IPS-20b (cell line): ENCODE data around the gene CLCN4.
A peak's percentile ranks its signal among the peaks of the same experiment; 100 is the strongest.

Experiments used
- H3K27ac ChIP-seq: one replicate; pipeline ENCODE4 v1.5.1; 2013; ENCODE audit warnings: low read length
- H3K27me3 ChIP-seq: 2 replicates; pipeline ENCODE4 v1.6.1; 2013; ENCODE audit warnings: mild to moderate bottlenecking, low read length, inconsistent platforms; ENCODE audit not compliant: insufficient read depth
- H3K36me3 ChIP-seq: 2 replicates; pipeline ENCODE4 v1.6.1; 2013; ENCODE audit warnings: low read depth, mild to moderate bottlenecking, inconsistent platforms, low read length, moderate library complexity; ENCODE audit not compliant: insufficient read depth
- H3K4me1 ChIP-seq: 2 replicates; pipeline ENCODE4 v1.6.1; 2013; ENCODE audit warnings: mild to moderate bottlenecking, control low read depth, inconsistent platforms, low read length, moderate library complexity; ENCODE audit not compliant: insufficient read depth
- H3K4me3 ChIP-seq: 2 replicates; pipeline ENCODE4 v1.5.1; 2013; ENCODE audit warnings: mild to moderate bottlenecking, low read length, inconsistent platforms
- H3K9ac ChIP-seq: 2 replicates; pipeline ENCODE4 v1.6.1; 2013; ENCODE audit warnings: low read depth, mild to moderate bottlenecking, inconsistent platforms, low read length, moderate library complexity
- H3K9me3 ChIP-seq: 2 replicates; pipeline ENCODE4 v1.6.1; 2013; ENCODE audit warnings: mild to moderate bottlenecking, low read depth, low read length, inconsistent platforms; ENCODE audit not compliant: insufficient read depth

CLCN4 gene

DNA sequence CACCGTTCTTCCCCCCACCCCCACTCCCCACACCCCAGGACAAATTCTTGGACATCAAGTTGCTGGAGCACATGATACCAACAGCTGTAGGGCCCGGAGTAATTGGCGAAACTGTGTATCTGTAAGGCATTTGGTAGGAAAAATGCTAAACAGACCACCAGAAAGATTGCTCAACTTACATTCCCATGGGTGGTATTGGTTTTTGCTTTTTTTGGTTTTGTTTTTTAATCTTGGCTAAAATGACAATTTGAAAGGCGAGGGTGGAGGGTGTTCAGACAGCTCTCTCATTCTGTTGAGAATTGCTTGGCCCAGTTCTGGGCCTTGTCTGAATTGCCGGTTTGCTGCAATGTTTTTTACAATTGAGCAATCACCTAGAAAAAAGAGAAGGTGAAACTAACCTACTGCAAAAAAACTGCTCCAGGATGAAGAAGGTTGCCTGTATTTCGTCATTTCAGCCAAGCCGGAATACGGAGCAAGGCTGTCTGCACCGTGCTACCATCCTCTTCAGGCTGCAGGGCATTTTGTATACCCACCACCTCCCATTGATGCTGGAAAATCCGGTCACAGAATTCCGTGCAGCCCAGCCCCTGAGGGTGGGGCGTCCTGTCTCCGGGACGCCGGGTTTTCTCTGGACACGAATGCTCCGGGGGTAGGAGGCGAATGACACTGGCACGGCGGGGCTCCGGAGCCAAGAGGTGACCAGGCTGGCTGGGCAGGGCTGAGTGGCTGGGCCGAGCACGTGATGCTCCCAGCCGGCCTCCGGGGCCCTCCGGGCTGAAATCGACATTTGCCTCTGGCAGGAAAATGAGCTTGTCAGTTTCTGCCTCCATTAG lies at the start of gene CLCN4:
Gene CLCN4 (plus strand): TSS at position 777 of the 833 bp plus-strand sequence. CDS start 28,058 bp downstream, outside the sequence.
- Histone ChIP-seq H3K4me1 (peaks cover 13% of the 10 kb centered on the region; the same call in 1 of the 2 replicates), H3K4me3 (peak within 1 kb of the TSS; percentile 47), H3K27ac (no peak within 1 kb of the TSS), H3K9ac (peak within 1 kb of the TSS; percentile 55; the same call in 1 of the 2 replicates), H3K36me3 (no peaks in the 10 kb centered on the region), H3K27me3 (no peaks in the 10 kb centered on the region), H3K9me3 (no peaks in the 10 kb centered on the region)

DNA sequence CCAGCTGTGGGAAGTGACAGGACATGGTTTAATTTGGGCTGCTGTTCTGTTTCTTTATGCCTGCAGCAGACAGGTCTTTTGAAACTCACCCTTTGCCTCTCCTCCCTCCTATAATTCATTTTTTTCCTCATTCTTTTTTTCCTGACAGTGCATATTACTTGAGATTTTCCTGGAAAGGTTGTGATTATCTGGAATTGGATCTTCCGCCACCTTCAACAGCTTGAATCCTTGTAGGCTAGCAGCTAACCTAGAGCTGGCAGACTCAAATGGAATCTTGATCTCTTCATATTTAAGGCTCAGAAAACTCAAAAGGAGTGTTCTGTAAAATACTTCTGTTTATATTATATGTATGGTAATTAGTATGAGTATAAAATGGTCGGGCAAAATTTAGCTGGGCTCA lies 49.3 kb upstream of the CLCN4 start:
- no peaks in the 10 kb centered on the region for H3K9me3 ChIP-seq
- H3K4me1 ChIP-seq = no peaks in the 10 kb centered on the region
- H3K27me3 ChIP-seq = no peaks in the 10 kb centered on the region
- no peak overlapping the region for H3K4me3 ChIP-seq
- no peak overlapping the region for H3K27ac ChIP-seq
- no peak overlapping the region for H3K9ac ChIP-seq
- H3K36me3 ChIP-seq = no peaks in the 10 kb centered on the region; the same call in 1 of the 2 replicates

DNA sequence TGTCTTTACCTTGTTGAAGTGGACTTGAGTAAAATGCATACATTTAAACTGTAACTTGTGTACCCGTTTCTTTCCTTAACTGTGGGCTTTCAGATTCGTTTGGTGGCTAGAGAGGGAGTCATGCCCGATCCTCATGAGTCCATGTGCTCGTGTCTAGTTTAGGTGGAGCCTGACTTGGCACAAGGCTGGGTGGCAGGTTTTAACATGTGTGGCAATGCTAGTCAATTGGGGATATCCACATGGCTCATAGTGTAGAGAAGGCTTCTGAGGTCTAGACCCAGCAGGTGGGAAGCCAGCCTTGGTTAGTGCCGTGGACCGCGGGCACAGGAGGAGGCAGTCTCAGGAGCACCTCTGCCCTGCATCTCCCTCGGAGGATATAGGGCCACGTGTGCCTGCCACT lies 48.5 kb upstream of the CLCN4 start:
- Histone ChIP-seq H3K4me3 (no peak overlapping the region), H3K9me3 (no peaks in the 10 kb centered on the region), H3K27me3 (no peaks in the 10 kb centered on the region), H3K27ac (no peak overlapping the region), H3K9ac (no peak overlapping the region), H3K36me3 (no peaks in the 10 kb centered on the region; the same call in 1 of the 2 replicates), H3K4me1 (no peaks in the 10 kb centered on the region)

- Histone ChIP-seq H3K9ac (no peak overlapping the region), H3K4me3 (no peak overlapping the region), H3K4me1 (no peaks in the 10 kb centered on the region), H3K36me3 (no peaks in the 10 kb centered on the region; the same call in 1 of the 2 replicates), H3K9me3 (no peaks in the 10 kb centered on the region), H3K27me3 (no peaks in the 10 kb centered on the region), H3K27ac (no peak overlapping the region)
These were observed 47.1 kb upstream of the CLCN4 start for GRCh38 chrX:10109695-10110094.

- Histone ChIP-seq H3K27ac (no peak overlapping the region), H3K36me3 (no peaks in the 10 kb centered on the region; the same call in 1 of the 2 replicates), H3K27me3 (no peaks in the 10 kb centered on the region), H3K9me3 (no peaks in the 10 kb centered on the region), H3K4me1 (no peaks in the 10 kb centered on the region), H3K4me3 (no peak overlapping the region), H3K9ac (no peak overlapping the region)
These were observed 46.3 kb upstream of the CLCN4 start for GRCh38 chrX:10110316-10110935.

DNA sequence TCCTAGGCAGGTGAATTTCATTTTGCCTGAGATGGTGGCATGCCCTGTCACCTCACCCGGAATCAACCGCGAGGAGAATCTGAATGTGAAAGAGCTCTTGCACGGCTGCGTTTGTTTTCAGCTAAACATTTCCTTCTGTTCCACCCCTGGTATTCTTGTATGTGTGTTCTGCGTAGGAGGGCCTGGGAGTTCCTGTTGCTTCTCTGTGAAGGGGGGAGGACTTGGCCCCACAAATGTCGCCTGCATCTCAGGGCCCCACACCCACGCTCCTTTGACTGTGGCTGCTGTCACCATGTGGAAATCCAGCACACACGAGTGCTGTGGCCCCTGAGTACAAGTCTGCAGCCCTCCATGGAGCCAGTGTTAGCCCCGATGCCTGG lies 45.8 kb upstream of the CLCN4 start:
- H3K4me1 ChIP-seq = no peaks in the 10 kb centered on the region
- no peak overlapping the region for H3K27ac ChIP-seq
- H3K4me3 ChIP-seq = no peak overlapping the region

GRCh38 chrX:10111364-10112148 lies 45.2 kb upstream of the CLCN4 start:
- Histone ChIP-seq H3K9ac (no peak overlapping the region), H3K4me3 (no peak overlapping the region), H3K4me1 (no peaks in the 10 kb centered on the region), H3K9me3 (no peaks in the 10 kb centered on the region), H3K36me3 (peaks cover 5% of the 10 kb centered on the region; the same call in 1 of the 2 replicates), H3K27ac (no peak overlapping the region), H3K27me3 (no peaks in the 10 kb centered on the region)

More for the DNA sequence above, 45.8 kb upstream of the CLCN4 start:
- Histone ChIP-seq H3K27me3 (no peaks in the 10 kb centered on the region), H3K9ac (no peak overlapping the region), H3K9me3 (no peaks in the 10 kb centered on the region), H3K36me3 (no peaks in the 10 kb centered on the region; the same call in 1 of the 2 replicates)

GRCh38 chrX:10112510-10112909 lies 44.3 kb upstream of the CLCN4 start:
- Histone ChIP-seq H3K4me1 (no peaks in the 10 kb centered on the region), H3K9ac (no peak overlapping the region), H3K36me3 (peaks cover 13% of the 10 kb centered on the region; the same call in 1 of the 2 replicates), H3K9me3 (no peaks in the 10 kb centered on the region; the same call in 1 of the 2 replicates), H3K27ac (no peak overlapping the region), H3K27me3 (no peaks in the 10 kb centered on the region), H3K4me3 (no peak overlapping the region)

- H3K4me3 ChIP-seq = no peak overlapping the region
- H3K27me3 ChIP-seq = no peaks in the 10 kb centered on the region
- peaks cover 20% of the 10 kb centered on the region for H3K9me3 ChIP-seq
- H3K36me3 ChIP-seq = peaks cover 36% of the 10 kb centered on the region; the same call in 1 of the 2 replicates
- H3K27ac ChIP-seq = no peak overlapping the region
- no peaks in the 10 kb centered on the region for H3K4me1 ChIP-seq
- H3K9ac ChIP-seq = no peak overlapping the region
These were observed 41.7 kb upstream of the CLCN4 start for GRCh38 chrX:10115082-10115481.

DNA sequence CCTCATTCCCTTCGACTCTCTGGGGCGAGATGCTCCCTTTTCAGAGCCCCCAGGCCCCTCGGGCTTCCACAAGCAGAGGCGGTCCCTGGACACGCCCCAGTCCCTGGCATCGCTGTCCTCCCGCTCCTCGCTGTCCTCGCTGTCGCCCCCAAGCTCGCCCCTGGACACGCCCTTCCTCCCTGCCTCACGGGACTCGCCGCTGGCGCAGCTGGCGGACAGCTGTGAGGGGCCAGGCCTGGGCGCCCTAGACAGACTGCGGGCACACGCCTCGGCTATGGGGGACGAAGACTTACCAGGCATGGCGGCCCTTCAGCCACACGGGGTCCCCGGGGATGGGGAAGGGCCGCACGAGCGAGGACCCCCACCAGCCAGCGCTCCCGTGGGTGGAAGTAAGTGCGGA lies 39.5 kb upstream of the CLCN4 start:
- Histone ChIP-seq H3K27ac (no peak overlapping the region), H3K27me3 (no peaks in the 10 kb centered on the region), H3K9ac (no peak overlapping the region), H3K4me1 (no peaks in the 10 kb centered on the region), H3K36me3 (peaks cover 52% of the 10 kb centered on the region), H3K4me3 (no peak overlapping the region), H3K9me3 (peaks cover 30% of the 10 kb centered on the region)

GRCh38 chrX:10117864-10118377 lies 38.9 kb upstream of the CLCN4 start:
- H3K27ac ChIP-seq = no peak overlapping the region
- H3K9me3 ChIP-seq = peaks cover 30% of the 10 kb centered on the region
- H3K4me3 ChIP-seq = no peak overlapping the region

More at GRCh38 chrX:10117864-10118377, 38.9 kb upstream of the CLCN4 start:
- H3K9ac ChIP-seq = no peak overlapping the region
- H3K27me3 ChIP-seq = no peaks in the 10 kb centered on the region
- no peaks in the 10 kb centered on the region for H3K4me1 ChIP-seq
- peaks cover 58% of the 10 kb centered on the region for H3K36me3 ChIP-seq
